ENCODE data around the gene UBE2O.

GRCh38 chr17:76462556-76463290, 9.8 kb upstream of the UBE2O start:
- no peak for TF ChIP-seq CTCF (IDR thresholded peaks at IDR 0.05)
- TF ChIP-seq, protein P1, sequence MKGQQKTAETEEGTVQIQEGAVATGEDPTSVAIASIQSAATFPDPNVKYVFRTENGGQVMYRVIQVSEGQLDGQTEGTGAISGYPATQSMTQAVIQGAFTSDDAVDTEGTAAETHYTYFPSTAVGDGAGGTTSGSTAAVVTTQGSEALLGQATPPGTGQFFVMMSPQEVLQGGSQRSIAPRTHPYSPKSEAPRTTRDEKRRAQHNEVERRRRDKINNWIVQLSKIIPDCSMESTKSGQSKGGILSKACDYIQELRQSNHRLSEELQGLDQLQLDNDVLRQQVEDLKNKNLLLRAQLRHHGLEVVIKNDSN (IDR thresholded peaks at IDR 0.05; ENCODE audit: borderline replicate concordance, low read depth) = no peak
- no peak for TF ChIP-seq RFX5 (IDR thresholded peaks at IDR 0.05; ENCODE audit: low read length)
- TF ChIP-seq JUND (IDR thresholded peaks at IDR 0.05) = no peak
- no peak for TF ChIP-seq REST (IDR thresholded peaks at IDR 0.05; ENCODE audit: low read depth, low read length)
- TF ChIP-seq TAF1 (IDR thresholded peaks at IDR 0.05; ENCODE audit: borderline replicate concordance, low read depth, low read length) = no peak

Data from SK-N-SH (cell line).